ENCODE data around the gene SBF1.

GRCh38 chr22:50486561-50487289 lies 11.9 kb upstream of the SBF1 start, which contains the start of gene MIOX:
- TF ChIP-seq EZH2 (IDR thresholded peaks at IDR 0.05; ENCODE audit: insufficient read depth, poor library complexity, severe bottlenecking) (no peak), EZH2phosphoT487 (IDR thresholded peaks at IDR 0.05; ENCODE audit: insufficient read depth, low read depth) (no peak)

All from GM23248 (cell line).